IPS-20b (cell line): ENCODE measurements around the gene ADGRL1.

Experiments
- H3K27ac ChIP-seq: one replicate; pipeline ENCODE4 v1.5.1; 2013; ENCODE audit warnings: low read length
- H3K27me3 ChIP-seq: 2 replicates; pipeline ENCODE4 v1.6.1; 2013; ENCODE audit warnings: mild to moderate bottlenecking, low read length, inconsistent platforms; ENCODE audit not compliant: insufficient read depth
- H3K36me3 ChIP-seq: 2 replicates; pipeline ENCODE4 v1.6.1; 2013; ENCODE audit warnings: low read depth, mild to moderate bottlenecking, inconsistent platforms, low read length, moderate library complexity; ENCODE audit not compliant: insufficient read depth
- H3K4me1 ChIP-seq: 2 replicates; pipeline ENCODE4 v1.6.1; 2013; ENCODE audit warnings: mild to moderate bottlenecking, control low read depth, inconsistent platforms, low read length, moderate library complexity; ENCODE audit not compliant: insufficient read depth
- H3K4me3 ChIP-seq: 2 replicates; pipeline ENCODE4 v1.5.1; 2013; ENCODE audit warnings: mild to moderate bottlenecking, low read length, inconsistent platforms
- H3K9ac ChIP-seq: 2 replicates; pipeline ENCODE4 v1.6.1; 2013; ENCODE audit warnings: low read depth, mild to moderate bottlenecking, inconsistent platforms, low read length, moderate library complexity
- H3K9me3 ChIP-seq: 2 replicates; pipeline ENCODE4 v1.6.1; 2013; ENCODE audit warnings: mild to moderate bottlenecking, low read depth, low read length, inconsistent platforms; ENCODE audit not compliant: insufficient read depth

Gene ADGRL1

GRCh38 chr19:14139944-14140343 lies 66.0 kb downstream of the ADGRL1 start:
- H3K27ac ChIP-seq: no peak overlapping the region
- H3K9ac ChIP-seq: no peak overlapping the region
- no peaks in the 10 kb centered on the region for H3K36me3 ChIP-seq
- no peak overlapping the region for H3K4me3 ChIP-seq
- no peaks in the 10 kb centered on the region for H3K27me3 ChIP-seq
- H3K9me3 ChIP-seq: no peaks in the 10 kb centered on the region
- peaks cover 8% of the 10 kb centered on the region; the same call in 1 of the 2 replicates for H3K4me1 ChIP-seq

GRCh38 chr19:14138576-14139265 lies 67.2 kb downstream of the ADGRL1 start:
- H3K36me3 ChIP-seq: no peaks in the 10 kb centered on the region
- H3K9ac ChIP-seq: no peak overlapping the region
- peaks cover 10% of the 10 kb centered on the region; the same call in 1 of the 2 replicates for H3K4me1 ChIP-seq
- no peak overlapping the region for H3K27ac ChIP-seq
- no peaks in the 10 kb centered on the region for H3K9me3 ChIP-seq
- no peaks in the 10 kb centered on the region for H3K27me3 ChIP-seq
- no peak overlapping the region for H3K4me3 ChIP-seq

- Histone ChIP-seq H3K4me3 (peak within 1 kb of the TSS; percentile 86), H3K9ac (peak within 1 kb of the TSS; percentile 87; the same call in 1 of the 2 replicates), H3K36me3 (peaks cover 10% of the 10 kb centered on the region; the same call in 1 of the 2 replicates), H3K4me1 (peaks cover 10% of the 10 kb centered on the region; the same call in 1 of the 2 replicates), H3K27me3 (no peaks in the 10 kb centered on the region), H3K9me3 (no peaks in the 10 kb centered on the region), H3K27ac (peak within 1 kb of the TSS; percentile 86)
Observed at GRCh38 chr19:14136509-14137281, 69.3 kb downstream of the ADGRL1 start, which contains the start of gene ASF1B. TSS of gene ASF1B (minus strand) at chr19:14136589. CDS start at chr19:14136456, 133 bp downstream.

DNA sequence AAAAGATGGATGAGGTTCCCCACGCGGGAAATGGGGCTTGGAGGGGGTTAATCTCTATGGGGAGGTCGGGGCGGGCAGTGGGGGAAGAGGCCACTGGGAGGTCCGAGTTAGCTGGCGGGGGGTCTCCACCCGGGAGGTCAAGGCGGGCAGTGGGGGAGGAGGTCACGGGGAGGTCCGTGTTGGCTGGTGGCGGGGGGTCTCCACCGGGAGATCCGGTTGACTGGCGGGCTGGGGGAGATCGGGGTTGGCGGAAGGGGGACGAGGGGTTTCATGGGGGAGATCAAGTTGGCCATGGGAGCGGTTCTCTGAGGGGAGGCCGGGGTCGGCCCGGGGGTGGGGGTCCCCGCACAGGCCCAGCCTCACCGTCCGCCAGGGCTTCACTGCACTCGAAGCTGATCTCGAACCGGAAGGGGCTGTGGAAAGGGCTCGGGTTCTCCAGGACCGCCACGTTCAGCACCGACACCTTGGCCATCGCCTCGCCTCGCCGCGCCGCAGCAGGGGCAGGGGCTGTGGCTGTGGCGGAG lies 69.9 kb downstream of the ADGRL1 start:
- peak overlapping the region; percentile 86 for H3K4me3 ChIP-seq
- H3K36me3 ChIP-seq: peaks cover 11% of the 10 kb centered on the region; the same call in 1 of the 2 replicates
- no peaks in the 10 kb centered on the region for H3K9me3 ChIP-seq
- no peaks in the 10 kb centered on the region for H3K27me3 ChIP-seq
- H3K4me1 ChIP-seq: peaks cover 10% of the 10 kb centered on the region; the same call in 1 of the 2 replicates
- H3K9ac ChIP-seq: peak overlapping the region; percentile 87; the same call in 1 of the 2 replicates
- H3K27ac ChIP-seq: peak overlapping the region; percentile 86

- no peak overlapping the region for H3K27ac ChIP-seq
- peak overlapping the region; percentile 87; the same call in 1 of the 2 replicates for H3K9ac ChIP-seq
- H3K4me3 ChIP-seq: peak overlapping the region; percentile 86
- peaks cover 10% of the 10 kb centered on the region; the same call in 1 of the 2 replicates for H3K4me1 ChIP-seq
- no peaks in the 10 kb centered on the region for H3K27me3 ChIP-seq
- peaks cover 11% of the 10 kb centered on the region; the same call in 1 of the 2 replicates for H3K36me3 ChIP-seq
- no peaks in the 10 kb centered on the region for H3K9me3 ChIP-seq
Observed at GRCh38 chr19:14135355-14135754, 70.6 kb downstream of the ADGRL1 start.

DNA sequence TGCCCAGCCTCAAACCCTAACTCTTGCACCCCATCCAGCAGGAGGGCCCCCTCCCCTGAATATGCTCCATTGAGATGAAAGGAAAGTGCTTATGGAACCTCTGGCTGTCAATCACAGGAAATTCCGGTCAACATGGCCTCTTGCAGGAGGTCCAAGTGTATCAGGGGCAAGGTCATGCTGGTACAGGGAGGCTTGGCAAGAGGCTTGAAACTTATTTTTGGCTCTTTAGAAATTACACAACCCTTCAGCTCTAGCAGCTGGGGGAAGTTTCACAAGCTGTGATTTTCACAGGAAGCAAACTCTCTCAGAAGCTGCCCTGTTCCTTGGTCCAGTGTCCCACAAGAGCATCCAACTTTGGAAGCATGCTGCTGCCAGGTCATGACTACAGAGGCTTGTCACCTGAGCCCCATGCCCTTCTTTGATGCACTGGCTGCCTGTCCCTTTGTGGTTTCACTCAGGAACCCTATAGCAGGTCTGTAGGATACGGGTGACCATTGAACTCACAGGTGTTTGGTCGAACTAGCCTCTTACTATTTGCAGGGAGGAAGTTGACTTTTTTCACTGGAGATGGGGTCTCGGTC lies 78.0 kb downstream of the ADGRL1 start:
- Histone ChIP-seq H3K36me3 (peaks cover 40% of the 10 kb centered on the region), H3K9ac (no peak overlapping the region), H3K4me3 (no peak overlapping the region), H3K9me3 (no peaks in the 10 kb centered on the region), H3K27me3 (no peaks in the 10 kb centered on the region), H3K4me1 (no peaks in the 10 kb centered on the region), H3K27ac (no peak overlapping the region)

- H3K9ac ChIP-seq: no peak overlapping the region
- H3K4me3 ChIP-seq: no peak overlapping the region
- no peaks in the 10 kb centered on the region for H3K9me3 ChIP-seq
- H3K4me1 ChIP-seq: no peaks in the 10 kb centered on the region
- H3K36me3 ChIP-seq: peaks cover 35% of the 10 kb centered on the region
- no peak overlapping the region for H3K27ac ChIP-seq
- H3K27me3 ChIP-seq: no peaks in the 10 kb centered on the region
Observed at GRCh38 chr19:14127176-14127575, 78.8 kb downstream of the ADGRL1 start.

- peaks cover 35% of the 10 kb centered on the region for H3K36me3 ChIP-seq
Observed at GRCh38 chr19:14122924-14123323, 83.0 kb downstream of the ADGRL1 start.

GRCh38 chr19:14120497-14120780 lies 85.5 kb downstream of the ADGRL1 start:
- H3K4me3 ChIP-seq: no peak overlapping the region
- no peaks in the 10 kb centered on the region for H3K9me3 ChIP-seq
- no peak overlapping the region for H3K27ac ChIP-seq
- H3K36me3 ChIP-seq: peaks cover 29% of the 10 kb centered on the region
- peaks cover 10% of the 10 kb centered on the region; the same call in 1 of the 2 replicates for H3K4me1 ChIP-seq
- H3K9ac ChIP-seq: no peak overlapping the region
- H3K27me3 ChIP-seq: no peaks in the 10 kb centered on the region

More at GRCh38 chr19:14122924-14123323, 83.0 kb downstream of the ADGRL1 start:
- H3K9me3 ChIP-seq: no peaks in the 10 kb centered on the region
- H3K27me3 ChIP-seq: no peaks in the 10 kb centered on the region
- peaks cover 7% of the 10 kb centered on the region; the same call in 1 of the 2 replicates for H3K4me1 ChIP-seq
- H3K9ac ChIP-seq: no peak overlapping the region
- no peak overlapping the region for H3K27ac ChIP-seq
- no peak overlapping the region for H3K4me3 ChIP-seq

DNA sequence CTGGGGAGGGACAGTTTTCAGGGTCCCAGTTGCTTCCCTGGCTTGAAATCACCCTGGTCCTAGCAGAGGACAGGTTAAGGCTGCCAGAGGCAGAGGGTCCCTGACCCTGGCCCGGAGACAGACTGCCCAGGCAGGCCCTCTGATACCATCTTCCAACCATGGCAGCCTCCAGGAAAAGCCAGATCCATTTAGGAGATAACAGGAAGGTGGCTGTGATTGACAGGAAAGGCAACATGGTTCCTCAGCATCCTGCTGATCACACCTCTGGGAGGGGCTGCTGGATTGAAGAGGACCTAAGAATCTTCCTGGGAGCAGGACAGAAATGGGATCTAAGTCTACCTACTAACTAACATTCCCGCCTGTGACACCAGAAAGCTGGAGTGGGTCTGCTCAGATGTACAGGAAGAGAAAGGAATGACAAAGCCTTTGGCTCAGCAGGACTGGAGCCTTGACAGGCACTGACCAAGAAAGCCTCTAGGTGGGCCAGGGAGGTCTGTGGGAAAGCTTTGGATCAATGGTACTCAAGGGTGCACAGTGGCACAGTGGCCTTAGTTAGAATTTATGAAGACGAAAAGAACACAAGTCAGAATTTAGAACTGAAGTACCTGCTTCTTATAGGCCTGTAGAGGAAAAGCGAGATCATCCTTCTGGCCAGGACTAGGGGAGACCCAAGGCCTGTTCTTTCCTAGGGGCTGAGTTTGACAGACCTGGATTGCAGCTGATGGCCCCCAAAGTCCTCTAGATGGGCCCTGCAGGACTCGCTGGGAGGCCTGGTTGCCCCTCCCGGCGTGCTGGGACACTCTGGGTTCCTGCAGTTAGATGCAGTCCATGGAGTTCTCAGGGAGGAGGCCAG lies 86.1 kb downstream of the ADGRL1 start:
- H3K27ac ChIP-seq: no peak overlapping the region
- peaks cover 23% of the 10 kb centered on the region for H3K36me3 ChIP-seq
- H3K4me1 ChIP-seq: peaks cover 10% of the 10 kb centered on the region; the same call in 1 of the 2 replicates

DNA sequence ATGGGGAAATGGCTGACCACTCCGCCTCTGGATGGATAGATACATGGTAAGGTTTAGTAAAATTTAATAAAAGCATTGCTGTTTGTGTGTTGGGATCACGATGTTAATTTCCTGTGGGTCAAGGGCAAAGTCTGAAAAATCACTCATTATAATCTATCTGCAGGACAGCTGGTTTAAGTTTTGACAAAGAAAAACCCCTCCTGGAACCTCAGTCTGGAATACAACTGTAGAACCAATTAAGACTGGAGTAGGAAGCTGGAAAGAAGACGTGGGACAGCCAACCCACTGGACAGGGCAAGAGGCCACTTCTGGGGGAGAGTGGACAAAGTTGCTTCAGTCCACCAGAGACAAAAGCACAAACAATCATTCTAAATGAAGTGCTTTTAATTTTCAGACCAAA lies 86.8 kb downstream of the ADGRL1 start:
- no peak overlapping the region for H3K9ac ChIP-seq
- peaks cover 16% of the 10 kb centered on the region for H3K36me3 ChIP-seq
- peaks cover 10% of the 10 kb centered on the region; the same call in 1 of the 2 replicates for H3K4me1 ChIP-seq
- no peaks in the 10 kb centered on the region for H3K9me3 ChIP-seq
- H3K27me3 ChIP-seq: no peaks in the 10 kb centered on the region
- no peak overlapping the region for H3K27ac ChIP-seq
- peak overlapping the region; percentile 69 for H3K4me3 ChIP-seq

More for the DNA sequence above, 86.1 kb downstream of the ADGRL1 start:
- H3K9ac ChIP-seq: no peak overlapping the region
- H3K4me3 ChIP-seq: no peak overlapping the region
- H3K9me3 ChIP-seq: no peaks in the 10 kb centered on the region
- no peaks in the 10 kb centered on the region for H3K27me3 ChIP-seq
